Caco-2 (cell line): Measurements from ENCODE around the gene ZFP82. TPM values are rescaled to one million over a fixed set of nuclear protein-coding genes. Genes with fewer than 3 reads are reported as not detected.

Experiments used
- BruUV-seq: library from RNA; stranded (reverse); fragments of 400-500 nt; replicated peaks from 2 replicates; lab custom pipeline; 2021; lab: Mats Ljungman, UMichigan
- CTCF ChIA-PET: fragments of 300-600 bp; sonication (Branson Sonifier 250); formaldehyde crosslinking; loops from one replicate; lab custom pipeline; 2022; ENCODE audit warnings: antibody characterized with exemption; lab: Charles Lee
- POLR2A ChIA-PET: fragments of 300-600 bp; sonication (Branson Sonifier 250); formaldehyde crosslinking; loops from one replicate; lab custom pipeline; 2022; ENCODE audit warnings: antibody characterized with exemption; lab: Charles Lee
- DNase-seq, 2 experiments: peaks; one replicate each; pipeline versions ENCODE4 v3.0.0 to v3.0.0-alpha.2; 2020 to 2022
- H3K27me3 ChIP-seq: replicated peaks from 2 replicates; pipeline ENCODE4 v1.6.0; 2011; ENCODE audit warnings: low read length; ENCODE audit not compliant: control insufficient read depth, insufficient read depth
- H3K36me3 ChIP-seq: 2 replicates; pipeline ENCODE4 v1.5.1; 2011; ENCODE audit warnings: low read length; ENCODE audit not compliant: control insufficient read depth, insufficient read depth
- H3K4me1 ChIP-seq: fragments of 250-450 bp; sonication (Bioruptor Pico); 2 replicates; pipeline ENCODE4 v1.5.1; 2020; ENCODE audit warnings: mild to moderate bottlenecking
- H3K4me3 ChIP-seq: 2 replicates; pipeline ENCODE4 v1.5.1; 2011; ENCODE audit warnings: low read depth, mild to moderate bottlenecking, control low read depth, low read length
- H3K9me3 ChIP-seq: fragments of 250-450 bp; sonication (Bioruptor Pico); 2 replicates; pipeline ENCODE4 v1.5.1; 2020; ENCODE audit warnings: mild to moderate bottlenecking, moderate library complexity
- H3K27ac Mint-ChIP-seq: one replicate; pipeline ENCODE4 v1.8.0; 2022; ENCODE audit warnings: mixed read lengths; ENCODE audit not compliant: unreplicated experiment
- H3K27me3 Mint-ChIP-seq: one replicate; pipeline ENCODE4 v1.8.0; 2022; ENCODE audit warnings: mixed read lengths; ENCODE audit not compliant: insufficient read depth, unreplicated experiment
- H3K36me3 Mint-ChIP-seq: one replicate; pipeline ENCODE4 v1.8.0; 2022; ENCODE audit warnings: mild to moderate bottlenecking, mixed read lengths; ENCODE audit not compliant: insufficient read depth, unreplicated experiment
- H3K4me1 Mint-ChIP-seq: one replicate; pipeline ENCODE4 v1.8.0; 2022; ENCODE audit warnings: low read depth, mixed read lengths; ENCODE audit not compliant: unreplicated experiment
- H3K4me3 Mint-ChIP-seq: one replicate; pipeline ENCODE4 v1.8.0; 2022; ENCODE audit warnings: mild to moderate bottlenecking, moderate library complexity, mixed read lengths; ENCODE audit not compliant: unreplicated experiment
- H3K9me3 Mint-ChIP-seq: one replicate; pipeline ENCODE4 v1.8.0; 2022; ENCODE audit warnings: mixed read lengths; ENCODE audit not compliant: unreplicated experiment
- intact Hi-C: fragments of 100-400 bp; cut with micrococcal nuclease; formaldehyde crosslinking; loops from one replicate; pipeline ENCODE4 v1.10.0; 2022; ENCODE audit not compliant: unreplicated experiment
- total RNA-seq: library from RNA; stranded (reverse); gene quantifications from 2 replicates; pipeline ENCODE4 v1.2.3, GENCODE V29; 2022
- TF ChIP-seq, protein P1 (sequence below), 2 experiments: fragments of 200-600 bp in 1 of 2; IDR thresholded peaks; 1 replicate in 1 of 2; 2 replicates in 1 of 2; pipeline versions ENCODE4 v1.5.1 to v1.8.0; 2011 to 2022; ENCODE audit warnings: antibody characterized with exemption in 1 of 2, control low read depth in 1 of 2, inconsistent platforms in 1 of 2, low read depth in 1 of 2, low read length in 1 of 2, mild to moderate bottlenecking in 1 of 2, moderate library complexity in 1 of 2; ENCODE audit not compliant: insufficient read depth in 1 of 2, severe bottlenecking in 1 of 2, unreplicated experiment in 1 of 2

The ZFP82 gene
- total RNA-seq, 1 experiment from 2014 or later, result 3.7 TPM

GRCh38 chr19:36392916-36393673 lies 25.3 kb downstream of the ZFP82 start:
- H3K36me3 Mint-ChIP-seq, result peaks cover 46% of the 10 kb centered on the region
- peaks cover 59% of the 10 kb centered on the region for H3K9me3 Mint-ChIP-seq
- no peaks in the 10 kb centered on the region for H3K27me3 Mint-ChIP-seq
- CTCF ChIA-PET, result no interaction called here
- POLR2A ChIA-PET, result no interaction called here
- no peak overlapping the region for H3K4me3 ChIP-seq
- no peaks in the 10 kb centered on the region for H3K36me3 ChIP-seq
- no peak for DNase-seq
- intact Hi-C loops, result no loop called here
- no peaks in the 10 kb centered on the region for H3K4me1 Mint-ChIP-seq
- TF ChIP-seq, protein P1, sequence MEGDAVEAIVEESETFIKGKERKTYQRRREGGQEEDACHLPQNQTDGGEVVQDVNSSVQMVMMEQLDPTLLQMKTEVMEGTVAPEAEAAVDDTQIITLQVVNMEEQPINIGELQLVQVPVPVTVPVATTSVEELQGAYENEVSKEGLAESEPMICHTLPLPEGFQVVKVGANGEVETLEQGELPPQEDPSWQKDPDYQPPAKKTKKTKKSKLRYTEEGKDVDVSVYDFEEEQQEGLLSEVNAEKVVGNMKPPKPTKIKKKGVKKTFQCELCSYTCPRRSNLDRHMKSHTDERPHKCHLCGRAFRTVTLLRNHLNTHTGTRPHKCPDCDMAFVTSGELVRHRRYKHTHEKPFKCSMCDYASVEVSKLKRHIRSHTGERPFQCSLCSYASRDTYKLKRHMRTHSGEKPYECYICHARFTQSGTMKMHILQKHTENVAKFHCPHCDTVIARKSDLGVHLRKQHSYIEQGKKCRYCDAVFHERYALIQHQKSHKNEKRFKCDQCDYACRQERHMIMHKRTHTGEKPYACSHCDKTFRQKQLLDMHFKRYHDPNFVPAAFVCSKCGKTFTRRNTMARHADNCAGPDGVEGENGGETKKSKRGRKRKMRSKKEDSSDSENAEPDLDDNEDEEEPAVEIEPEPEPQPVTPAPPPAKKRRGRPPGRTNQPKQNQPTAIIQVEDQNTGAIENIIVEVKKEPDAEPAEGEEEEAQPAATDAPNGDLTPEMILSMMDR (IDR thresholded peaks at IDR 0.05; ENCODE audit: insufficient read depth in 1 of 2, low read depth in 1 of 2, low read length in 1 of 2, severe bottlenecking in 1 of 2, unreplicated experiment in 1 of 2), result no peak
- peaks cover 61% of the 10 kb centered on the region for H3K9me3 ChIP-seq
- H3K4me3 Mint-ChIP-seq, result no peak overlapping the region
- no peaks in the 10 kb centered on the region for H3K27me3 ChIP-seq
- no TSS peak for BruUV-seq
- H3K4me1 ChIP-seq, result no peaks in the 10 kb centered on the region
- H3K27ac Mint-ChIP-seq, result no peak overlapping the region

- Mint-ChIP-seq H3K27ac (peak overlapping the region; percentile 93), H3K4me3 (peak overlapping the region; percentile 94), H3K4me1 (peaks cover 8% of the 10 kb centered on the region), H3K9me3 (no peaks in the 10 kb centered on the region), H3K36me3 (peaks cover 7% of the 10 kb centered on the region), H3K27me3 (no peaks in the 10 kb centered on the region)
- BruUV-seq, result no TSS peak
- H3K27me3 ChIP-seq, result no peaks in the 10 kb centered on the region
- no peaks in the 10 kb centered on the region for H3K36me3 ChIP-seq
- TF ChIP-seq, protein P1 (IDR thresholded peaks at IDR 0.05; ENCODE audit: insufficient read depth in 1 of 2, low read depth in 1 of 2, low read length in 1 of 2, severe bottlenecking in 1 of 2, unreplicated experiment in 1 of 2), result no peak
- peaks cover 5% of the 10 kb centered on the region for H3K4me1 ChIP-seq
- peak overlapping the region; percentile 94 for H3K4me3 ChIP-seq
- DNase-seq, result no peak
- peaks cover 27% of the 10 kb centered on the region for H3K9me3 ChIP-seq
- intact Hi-C loops, result loop anchor here (1.0 kb wide), 1 partner anchor 110 kb away; the partner anchor contains the start of gene ZNF566
- POLR2A ChIA-PET, result interaction anchor here (1.3 kb wide), 1 partner anchor 165 kb away, joined by 3 read pairs; the partner anchor contains the start of genes ZNF146 and ZNF565
- CTCF ChIA-PET, result interaction anchor here (1.2 kb wide), 1 partner anchor 110 kb away, joined by 3 read pairs; the partner anchor contains the start of gene ZNF566
Measured at GRCh38 chr19:36379510-36379819, 39.0 kb downstream of the ZFP82 start.

DNA sequence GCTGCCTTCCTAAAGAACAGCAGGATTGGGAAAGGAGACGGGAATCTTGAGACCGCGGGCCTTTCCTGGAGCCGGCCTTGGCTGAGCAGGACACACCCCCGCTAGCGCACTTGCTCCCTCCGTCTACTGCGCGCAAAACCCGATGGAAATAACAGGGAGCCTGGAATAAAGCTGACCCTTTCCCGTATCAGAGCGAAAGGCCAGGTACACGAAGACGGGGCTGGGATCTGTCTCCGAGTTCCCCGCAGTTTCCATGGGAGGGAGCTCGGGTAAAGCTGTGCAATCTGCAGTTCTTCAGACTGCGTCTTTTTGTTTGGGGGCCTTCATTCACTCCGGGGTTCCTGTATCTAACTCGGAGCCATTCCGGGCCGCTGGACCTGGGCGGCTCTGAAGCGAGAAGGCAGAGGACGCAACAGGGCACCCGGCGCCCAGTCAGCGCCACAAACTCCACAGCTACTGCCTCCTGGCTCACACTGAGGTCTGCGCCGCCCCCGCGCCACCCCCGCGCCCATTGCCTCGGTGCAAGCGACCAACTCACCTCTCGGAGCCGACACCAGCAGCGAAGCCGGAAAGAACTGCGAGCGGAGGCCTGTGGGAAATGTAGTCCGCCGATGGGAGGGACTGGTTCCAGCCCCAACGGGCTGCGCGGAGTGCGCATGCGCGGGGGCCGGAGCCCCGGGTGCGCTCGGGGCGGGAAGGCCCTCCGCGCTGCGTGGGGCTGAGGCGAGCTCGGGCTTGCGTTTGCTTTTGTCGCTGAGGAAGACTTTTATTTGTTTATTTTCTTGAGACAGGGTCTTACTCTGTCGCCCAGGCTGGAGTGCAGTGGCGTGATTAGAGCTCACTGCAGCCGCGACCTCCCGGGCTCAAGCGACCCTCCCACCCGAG lies 39.6 kb downstream of the ZFP82 start, which contains the start of gene ZFP14:
Gene ZFP14, minus strand, starts transcription at position 577 of the 885 bp plus-strand sequence. CDS start 11,309 bp downstream, outside the sequence.
- Mint-ChIP-seq H3K27ac (peak within 1 kb of the TSS; percentile 93), H3K27me3 (no peaks in the 10 kb centered on the region), H3K36me3 (peaks cover 7% of the 10 kb centered on the region), H3K4me3 (peak within 1 kb of the TSS; percentile 94), H3K9me3 (no peaks in the 10 kb centered on the region), H3K4me1 (peaks cover 8% of the 10 kb centered on the region)
- Histone ChIP-seq H3K9me3 (peaks cover 23% of the 10 kb centered on the region), H3K36me3 (no peaks in the 10 kb centered on the region), H3K4me1 (peaks cover 5% of the 10 kb centered on the region), H3K4me3 (peak within 1 kb of the TSS; percentile 94), H3K27me3 (no peaks in the 10 kb centered on the region)
- intact Hi-C loops, result loop anchor here (1.0 kb wide), 2 partner anchors 110 to 194 kb away; partner anchors contain the start of genes ZNF529 and ZNF566
- no TSS peak for BruUV-seq
- ChIA-PET POLR2A (interaction anchor here (0.8 to 1.3 kb wide), 2 partner anchors 111 to 164 kb away, joined by 3 to 7 read pairs; partner anchors contain the start of genes ZNF146, ZNF565 and ZNF566), CTCF (interaction anchor here (1.2 kb wide), 1 partner anchor 110 kb away, joined by 3 read pairs; the partner anchor contains the start of gene ZNF566)
- TF ChIP-seq, protein P1 (IDR thresholded peaks at IDR 0.05; ENCODE audit: insufficient read depth in 1 of 2, low read depth in 1 of 2, low read length in 1 of 2, severe bottlenecking in 1 of 2, unreplicated experiment in 1 of 2), result peak in 1 of 2 experiments; percentile 35
- peak; percentile 96 to 97 for DNase-seq
